GM19025 (cell line): ENCODE measurements around the gene PRKCA.
"Not testable (repeated sequence)": the region's sequence is repeated elsewhere in the genome, so short reads cannot be mapped to it uniquely, and the experiment has no call there.

Experiments used
- ATAC-seq: cut with Tn5 transposase; IDR thresholded peaks from one replicate; pipeline ENCODE4 v1.9.1; 2021; ENCODE audit warnings: mild to moderate bottlenecking, low read depth, moderate library complexity; ENCODE audit not compliant: unreplicated experiment

The PRKCA gene

DNA sequence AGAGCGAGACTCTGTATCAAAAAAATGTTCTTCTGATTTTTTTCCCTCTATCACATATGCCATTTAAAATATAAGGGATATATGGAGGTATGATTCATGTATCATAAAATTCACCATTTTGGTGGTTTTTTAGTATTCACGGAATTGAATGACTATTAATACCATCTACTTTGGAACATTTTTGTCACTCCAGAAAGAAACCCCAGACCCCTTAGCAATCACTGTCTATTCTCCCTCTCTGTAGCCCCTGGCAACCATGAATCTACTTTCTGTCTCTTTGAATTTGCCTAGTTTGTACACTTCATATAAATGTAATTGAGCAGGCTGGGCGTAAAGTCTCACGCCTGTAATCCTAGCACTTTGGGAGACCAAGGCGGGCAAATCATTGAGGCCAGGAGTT is 75.9 kb downstream of the PRKCA start:
- no peak for ATAC-seq

DNA sequence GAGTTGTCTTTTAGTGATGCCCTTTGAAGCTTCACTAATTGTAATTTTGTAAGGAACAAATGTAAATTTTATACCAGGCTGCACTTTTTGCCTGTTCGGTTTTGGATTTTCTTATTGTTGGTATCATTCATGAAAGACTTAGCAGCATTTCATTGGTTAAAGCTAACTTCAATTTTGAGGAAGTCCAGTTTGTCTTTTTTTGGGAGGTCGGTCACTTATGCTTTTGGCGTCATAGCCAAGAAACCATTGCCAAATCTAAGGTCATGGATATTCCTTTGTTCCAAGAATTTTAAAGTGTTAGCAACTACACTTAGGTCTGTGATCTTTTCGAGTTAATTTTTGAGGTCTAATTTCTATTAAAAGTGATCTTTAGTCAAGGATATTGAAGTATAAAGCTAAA is 77.1 kb downstream of the PRKCA start:
- no peak for ATAC-seq

DNA sequence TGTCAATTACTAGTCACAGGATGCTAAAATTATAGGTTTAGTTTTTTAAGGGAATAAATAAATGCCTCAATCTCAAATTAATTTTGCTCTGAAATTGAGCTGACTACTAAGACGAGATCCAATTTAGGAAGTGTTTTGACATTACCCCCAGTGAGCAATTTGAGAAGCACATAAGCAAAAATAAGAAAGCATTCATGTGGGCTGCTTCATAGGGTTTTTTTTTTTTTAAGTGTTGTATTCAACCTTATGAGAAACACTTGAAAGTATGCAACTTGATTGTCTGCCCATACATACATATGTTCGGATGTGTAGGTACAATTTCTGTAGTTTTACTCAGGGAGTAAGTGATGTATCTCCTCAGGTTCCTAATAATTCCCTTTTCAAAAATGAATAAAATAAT is 77.6 kb downstream of the PRKCA start:
- ATAC-seq = no peak

DNA sequence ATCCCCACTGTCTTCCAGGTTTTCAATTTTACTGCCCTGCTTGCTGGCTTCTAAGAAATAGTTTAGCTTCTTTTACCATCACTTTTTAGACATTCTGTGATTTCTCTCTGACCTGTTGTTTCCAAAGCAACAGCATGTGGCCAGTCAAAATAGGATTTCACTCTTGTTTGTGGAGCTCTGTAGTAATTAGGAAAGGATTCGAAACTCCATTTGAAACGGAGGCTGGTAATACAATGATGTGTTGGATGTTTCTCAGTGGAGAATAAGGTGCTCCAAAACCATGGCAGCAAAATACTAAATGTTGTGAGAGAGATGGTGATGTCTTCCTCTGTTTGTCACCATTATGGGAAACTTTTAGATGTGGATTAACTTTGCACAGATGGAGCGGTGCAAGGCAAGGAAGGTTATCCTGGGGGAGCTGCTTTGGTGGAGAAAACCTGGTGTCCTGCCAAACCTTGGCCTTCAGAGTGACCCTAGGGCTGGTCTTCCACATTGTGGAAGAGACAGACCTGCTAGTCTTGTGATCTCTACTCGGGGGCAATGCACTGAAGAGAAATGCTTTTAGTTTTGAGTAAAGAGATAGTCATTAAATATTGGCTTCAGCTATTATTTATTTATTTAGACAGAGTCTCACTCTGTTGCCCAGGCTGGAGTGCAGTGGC is 79.4 kb downstream of the PRKCA start:
- no peak for ATAC-seq

DNA sequence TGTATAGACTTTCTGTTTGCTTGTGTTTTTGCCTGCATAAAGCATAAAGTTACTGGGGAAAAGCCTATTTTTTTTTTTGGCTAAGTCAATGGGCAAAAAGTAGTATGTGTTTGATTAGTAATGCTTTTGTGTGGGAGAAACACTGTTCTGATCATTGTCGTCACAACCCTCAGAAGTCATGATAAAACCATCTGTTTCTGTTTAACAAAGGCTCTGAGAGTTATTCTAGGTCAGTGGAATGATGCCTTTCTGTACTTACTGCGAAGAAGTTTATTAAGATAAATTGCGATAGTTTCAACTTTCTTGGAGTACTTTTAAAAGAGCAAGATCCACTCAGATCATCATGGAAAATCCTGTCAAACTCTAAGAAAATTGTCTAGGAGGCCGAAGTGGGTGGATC is 80.9 kb downstream of the PRKCA start:
- ATAC-seq = no peak

DNA sequence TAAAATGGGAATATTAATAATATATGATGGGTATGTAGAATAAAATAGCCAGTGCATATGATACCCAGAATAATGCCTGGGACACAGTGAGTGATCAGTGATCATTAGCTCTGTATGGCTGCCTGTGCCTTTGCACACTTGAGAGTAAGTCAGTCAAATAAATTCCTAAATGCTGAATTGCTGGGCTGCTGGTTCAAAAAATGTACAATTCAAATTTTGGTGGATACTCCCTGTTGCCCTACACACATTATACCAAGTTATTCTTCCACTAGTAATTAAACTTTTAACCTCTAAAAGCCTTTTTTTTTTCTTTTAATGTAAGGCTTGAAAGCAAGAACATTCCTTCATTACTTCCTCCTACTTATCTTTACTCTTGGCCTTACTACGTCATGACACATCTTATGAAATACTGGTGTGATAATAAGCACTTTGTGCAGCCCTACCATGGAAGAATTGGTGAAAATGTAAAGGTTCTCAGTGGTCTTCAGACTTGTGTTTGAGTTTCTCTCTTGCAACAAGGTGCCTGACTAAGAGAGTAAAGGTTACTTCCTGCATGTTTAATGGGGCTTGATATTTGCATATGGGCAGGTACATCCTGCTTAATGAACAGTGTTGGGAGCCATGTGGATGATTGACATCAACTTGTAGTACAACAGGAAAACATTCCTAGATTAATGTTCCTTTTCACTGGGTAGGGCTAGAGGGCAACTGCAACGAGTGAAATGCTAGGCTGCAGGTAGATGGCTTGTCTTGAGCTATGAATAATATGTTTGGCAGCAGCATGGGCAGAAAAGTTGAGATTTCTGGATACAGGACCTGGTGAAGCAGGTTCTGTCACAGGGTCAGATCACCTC is 84.3 kb downstream of the PRKCA start:
- no peak for ATAC-seq

DNA sequence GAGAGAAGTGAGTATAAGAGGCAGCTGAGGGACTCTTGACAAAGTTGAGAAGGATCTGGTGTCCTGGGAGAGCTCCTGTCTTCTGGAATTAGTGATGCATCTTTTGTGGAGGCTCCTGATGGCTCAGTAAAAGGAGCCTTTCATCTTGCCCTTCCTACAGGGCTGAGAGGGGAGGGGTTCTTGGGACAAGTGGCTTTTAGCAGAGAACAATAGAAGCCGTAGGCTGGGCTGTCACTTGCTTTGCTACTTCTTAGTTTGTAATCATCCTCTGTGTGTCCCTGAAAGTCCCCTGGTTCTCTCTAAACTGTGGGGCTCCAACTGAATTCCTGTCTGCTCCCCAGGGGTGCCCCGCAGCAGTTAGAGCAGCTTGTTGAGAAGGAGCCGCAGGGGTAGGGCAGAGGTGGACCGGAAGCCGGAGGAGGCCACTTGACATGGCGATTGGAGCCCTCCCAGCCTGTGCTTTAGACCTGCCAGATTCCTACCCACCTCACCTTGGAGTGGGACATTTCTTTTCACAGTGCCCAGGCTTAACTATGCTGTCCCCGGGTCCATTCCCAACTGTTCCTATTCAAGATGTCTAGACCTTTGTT is 85.1 kb downstream of the PRKCA start:
- no peak for ATAC-seq

DNA sequence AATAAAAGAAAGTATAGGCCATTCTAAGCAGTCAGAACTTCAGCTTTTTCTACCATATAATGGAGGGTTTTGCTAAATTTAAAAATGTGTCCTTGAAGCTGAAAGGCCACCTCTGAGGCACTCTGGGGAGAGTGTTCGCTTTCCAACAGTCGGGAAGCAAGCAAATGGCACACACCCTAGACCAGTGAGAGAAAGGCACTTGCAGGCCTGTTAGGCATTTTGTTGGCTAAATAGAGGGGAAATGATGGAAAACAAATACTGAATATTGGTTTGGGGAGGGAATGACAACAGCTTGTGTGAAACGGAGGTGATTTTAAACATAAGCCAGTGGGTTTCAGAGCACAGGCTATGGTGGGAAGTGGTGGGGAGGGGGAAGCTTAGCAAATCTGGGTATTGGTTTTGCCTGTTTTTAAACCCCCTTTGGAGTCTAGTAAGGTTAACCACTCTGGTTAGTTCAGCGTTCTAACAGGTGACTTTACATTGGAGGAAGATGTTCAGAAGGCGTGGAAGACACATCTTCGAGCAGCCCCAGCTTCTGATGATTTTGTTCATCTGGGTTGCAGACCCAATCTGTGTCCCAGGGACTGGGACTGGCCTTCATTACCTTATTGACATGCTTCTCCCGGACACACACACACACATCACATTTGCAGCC is 90.5 kb downstream of the PRKCA start:
- no peak for ATAC-seq

DNA sequence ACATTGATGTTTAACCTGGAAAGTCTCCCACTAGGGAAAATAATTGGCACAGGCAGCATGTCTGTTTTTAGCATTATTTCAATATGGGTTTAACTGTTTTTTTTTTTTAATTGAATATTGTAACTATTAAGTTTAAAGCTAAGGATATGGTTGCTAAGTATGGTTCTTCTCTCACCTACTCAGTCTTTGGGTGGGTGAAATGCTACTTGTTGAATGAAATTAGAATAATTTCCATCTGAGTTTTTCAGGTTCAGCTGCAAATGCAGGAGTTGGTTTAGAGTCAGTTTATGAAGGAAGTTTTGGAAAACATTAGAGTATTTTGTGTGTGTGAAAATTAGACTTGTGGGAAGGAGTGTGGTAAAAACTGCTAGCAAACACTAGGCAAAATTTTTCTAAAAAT is 93.5 kb downstream of the PRKCA start:
- ATAC-seq = no peak

DNA sequence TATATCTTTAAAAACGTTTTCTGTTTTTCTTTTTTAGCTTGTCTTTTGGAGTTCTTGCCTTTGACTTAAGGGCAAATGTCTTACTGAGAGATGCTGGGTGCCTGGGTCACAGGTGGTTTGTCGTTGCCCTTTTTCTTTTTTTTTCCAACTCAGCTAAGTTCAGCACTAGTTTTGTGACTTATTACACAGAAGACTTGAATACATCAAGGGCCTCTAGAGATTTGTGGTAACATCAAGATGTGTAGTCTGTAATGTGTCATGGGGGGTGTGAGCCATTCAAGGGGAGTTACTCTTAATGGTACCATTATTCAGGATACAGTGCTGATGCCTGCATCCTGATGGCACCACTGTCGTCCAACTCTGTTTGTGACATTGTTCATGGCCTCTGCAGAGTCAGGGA is 95.1 kb downstream of the PRKCA start:
- no peak for ATAC-seq

DNA sequence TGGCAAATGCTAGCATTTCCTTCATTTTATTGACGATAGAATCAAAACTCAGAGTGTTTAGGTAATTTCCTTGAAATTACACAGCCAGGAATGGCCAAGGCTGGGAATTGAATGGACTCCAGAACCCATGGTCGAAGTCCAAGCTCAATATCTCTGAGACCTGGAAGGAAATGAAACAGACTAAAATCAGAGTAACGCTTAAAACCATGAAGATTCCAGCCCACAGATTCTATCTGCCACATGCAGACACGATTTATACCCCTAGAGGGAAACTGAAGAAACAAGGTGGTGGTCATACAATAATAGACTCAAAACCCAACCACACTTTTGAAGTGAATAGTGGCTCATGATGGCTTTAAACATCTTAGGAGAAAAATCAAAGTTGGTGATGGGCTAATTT is 95.6 kb downstream of the PRKCA start:
- no peak for ATAC-seq

DNA sequence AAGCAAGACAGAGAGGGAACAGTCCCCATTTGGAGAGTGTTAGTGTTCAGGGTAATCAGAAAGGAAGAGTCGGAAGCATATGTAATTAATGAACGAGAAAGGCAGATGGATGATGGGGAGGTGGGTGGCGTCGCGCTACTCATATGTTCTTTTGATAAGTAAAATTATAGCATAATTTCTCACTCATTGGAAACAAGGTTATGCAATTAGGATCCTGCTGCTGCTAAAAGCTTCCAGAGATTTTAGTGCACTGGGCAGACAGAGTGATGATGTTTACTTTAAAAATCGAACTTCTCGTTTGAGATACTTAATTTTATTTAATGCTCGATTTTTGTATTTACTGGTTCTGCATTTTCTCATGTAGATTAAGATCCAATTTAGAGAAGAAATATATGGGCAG is 96.2 kb downstream of the PRKCA start:
- no peak for ATAC-seq

DNA sequence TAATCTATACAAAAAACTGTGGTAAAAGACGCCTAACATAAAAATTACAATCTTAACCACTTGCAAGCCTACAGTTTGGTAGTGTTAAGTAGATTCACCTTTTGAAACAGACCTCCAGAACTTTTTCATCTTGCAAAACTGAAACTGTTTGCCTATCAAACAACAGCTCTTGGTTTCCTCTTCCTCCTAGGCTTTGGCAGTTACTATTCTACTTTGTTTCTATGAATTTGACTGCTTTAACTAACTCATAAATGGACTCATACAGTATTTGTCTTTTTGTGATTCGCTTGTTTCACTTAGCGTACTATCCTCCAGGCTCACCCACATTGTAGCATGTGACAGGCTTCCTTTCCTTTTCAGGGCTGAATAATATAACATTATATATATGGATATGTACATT is 97.0 kb downstream of the PRKCA start:
- ATAC-seq = no peak

DNA sequence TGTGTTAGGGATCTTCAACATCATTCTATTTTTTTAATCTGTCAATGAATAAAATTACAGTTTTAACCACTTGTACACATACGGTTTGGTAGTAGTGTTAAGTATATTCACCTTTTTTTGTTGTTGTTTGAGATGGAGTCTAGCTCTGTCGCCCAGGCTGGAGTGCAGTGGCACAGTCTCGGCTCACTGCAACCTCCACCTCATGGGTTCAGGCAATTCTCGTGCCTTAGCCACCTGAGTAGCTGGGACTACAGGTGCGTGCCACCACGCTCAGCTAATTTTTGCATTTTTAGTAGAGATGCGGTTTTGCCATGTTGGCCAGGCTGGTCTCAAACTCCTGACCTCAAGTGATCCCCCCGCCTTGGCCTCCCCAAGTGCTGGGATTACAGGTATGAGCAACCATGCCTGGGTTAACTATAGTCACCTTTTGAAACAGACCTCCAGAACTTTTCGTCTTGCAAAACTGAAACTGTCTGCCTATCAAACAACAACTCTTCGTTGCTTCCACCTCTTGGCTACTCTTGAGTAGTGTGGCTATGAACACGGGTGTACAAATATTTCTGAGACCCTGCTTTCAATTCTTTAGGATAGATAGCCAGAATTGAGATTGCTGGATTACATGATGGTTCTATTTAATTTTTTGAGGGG is 97.8 kb downstream of the PRKCA start:
- not testable (repeated sequence) for ATAC-seq

DNA sequence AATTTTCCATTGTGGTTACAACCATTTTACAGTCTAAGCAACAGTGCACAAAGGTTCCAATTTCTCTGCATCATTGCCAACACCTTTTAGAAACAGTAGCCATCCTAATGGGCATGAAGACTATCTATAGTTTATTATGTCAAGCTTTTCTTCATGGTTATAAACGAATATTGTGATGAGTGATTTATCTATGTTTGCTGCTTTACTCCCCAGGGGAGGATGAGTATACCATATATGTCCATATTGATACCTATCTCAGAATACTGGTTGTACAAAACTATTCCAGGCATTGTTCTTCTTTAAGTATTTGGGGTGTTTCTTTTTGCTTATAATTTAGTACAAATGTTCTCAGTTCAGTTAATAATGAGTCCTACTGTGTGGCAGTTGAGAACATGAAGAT is 98.3 kb downstream of the PRKCA start:
- no peak for ATAC-seq

DNA sequence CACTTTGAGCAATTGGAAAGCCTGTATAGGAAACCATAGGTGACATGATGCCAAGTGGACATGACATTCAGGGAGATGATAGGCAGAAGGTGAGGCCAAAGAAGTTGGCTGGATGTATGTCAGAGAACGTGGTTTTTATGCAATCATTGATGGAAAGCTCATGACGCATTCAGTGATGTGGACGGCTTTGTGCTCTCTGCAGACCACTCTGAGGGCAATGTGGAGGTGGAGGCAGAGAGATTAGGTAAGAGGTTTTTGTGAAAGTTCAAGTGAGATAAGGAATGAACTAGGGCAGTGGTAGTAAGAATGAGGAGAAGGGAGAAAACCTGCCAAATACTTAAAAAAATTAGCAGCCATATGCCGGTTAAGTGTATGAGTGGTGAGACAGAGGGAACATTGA is 99.0 kb downstream of the PRKCA start:
- ATAC-seq = no peak

DNA sequence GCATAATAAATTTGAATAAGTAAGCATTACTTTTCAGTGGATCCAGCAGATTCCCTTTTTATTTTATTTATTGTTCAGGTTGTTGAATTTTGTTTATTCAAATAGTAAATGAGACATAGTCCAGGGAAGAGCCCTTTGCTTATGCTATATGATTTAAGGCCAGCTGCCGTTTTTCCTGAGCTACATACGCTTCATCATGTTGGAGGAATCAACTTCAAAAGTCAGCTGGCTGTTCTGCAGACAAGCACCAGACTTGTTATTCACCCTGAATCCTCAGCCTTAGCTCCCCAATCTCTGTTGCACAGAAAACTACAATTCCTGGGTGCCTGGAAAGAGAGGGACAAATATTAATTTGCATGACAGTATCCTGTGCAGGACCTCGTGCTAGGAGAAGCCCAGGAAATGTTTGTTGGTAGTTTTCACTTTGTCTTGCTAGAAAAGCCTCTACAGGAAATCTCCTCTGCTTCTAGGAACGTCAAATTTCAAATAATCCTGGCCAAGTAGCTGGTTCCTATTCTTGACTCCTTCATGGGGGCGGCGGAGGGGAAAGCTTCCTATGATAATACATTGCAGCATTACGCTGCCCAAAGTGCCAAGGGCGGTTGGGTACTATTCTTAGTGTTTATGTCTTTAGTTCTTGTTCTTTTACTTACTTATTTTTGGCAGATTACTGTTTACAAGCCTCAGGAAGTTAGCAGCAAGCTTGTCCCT is 101.6 kb downstream of the PRKCA start:
- ATAC-seq = no peak

DNA sequence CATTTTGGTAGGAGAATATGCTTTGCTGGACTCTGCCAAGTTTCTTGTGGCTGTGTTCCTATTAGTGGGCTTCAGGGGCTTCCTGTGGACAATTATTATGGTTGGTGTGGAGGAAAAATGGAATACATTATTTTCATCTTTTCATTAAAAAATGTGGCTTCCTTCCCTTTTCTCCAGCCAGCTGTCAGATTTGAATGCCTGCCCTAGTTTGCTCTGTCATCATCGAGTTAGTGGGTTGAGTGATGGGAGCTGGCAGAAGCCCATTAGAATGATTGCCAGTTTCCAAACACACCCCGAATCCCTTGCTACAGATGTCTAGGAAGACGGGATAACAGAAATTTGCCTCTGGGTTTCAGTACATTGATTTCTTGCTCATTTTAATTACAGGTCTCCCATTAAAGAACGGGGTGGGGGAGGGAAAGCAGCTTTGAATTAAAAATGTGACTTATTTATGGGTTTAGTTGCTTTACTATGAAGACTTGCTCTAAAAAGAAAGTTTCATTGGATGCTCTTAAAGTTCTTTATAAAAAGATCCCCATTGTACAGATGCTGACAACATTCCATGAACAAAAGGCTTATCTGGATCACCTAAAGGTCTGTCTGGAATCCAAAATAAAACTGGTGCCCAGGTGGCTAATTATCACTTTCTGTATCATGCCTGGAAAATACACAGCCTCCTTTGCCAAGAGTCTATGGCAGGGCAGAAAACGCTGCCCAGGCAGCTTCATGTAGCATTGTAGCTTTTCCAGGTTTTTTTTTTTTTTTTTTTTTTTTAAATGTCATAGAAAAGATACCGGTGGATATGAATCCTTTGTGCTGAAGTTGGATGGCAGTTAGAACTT is 103.6 kb downstream of the PRKCA start:
- no peak for ATAC-seq
